ENCODE data around the gene GPN3.

Gene GPN3

DNA sequence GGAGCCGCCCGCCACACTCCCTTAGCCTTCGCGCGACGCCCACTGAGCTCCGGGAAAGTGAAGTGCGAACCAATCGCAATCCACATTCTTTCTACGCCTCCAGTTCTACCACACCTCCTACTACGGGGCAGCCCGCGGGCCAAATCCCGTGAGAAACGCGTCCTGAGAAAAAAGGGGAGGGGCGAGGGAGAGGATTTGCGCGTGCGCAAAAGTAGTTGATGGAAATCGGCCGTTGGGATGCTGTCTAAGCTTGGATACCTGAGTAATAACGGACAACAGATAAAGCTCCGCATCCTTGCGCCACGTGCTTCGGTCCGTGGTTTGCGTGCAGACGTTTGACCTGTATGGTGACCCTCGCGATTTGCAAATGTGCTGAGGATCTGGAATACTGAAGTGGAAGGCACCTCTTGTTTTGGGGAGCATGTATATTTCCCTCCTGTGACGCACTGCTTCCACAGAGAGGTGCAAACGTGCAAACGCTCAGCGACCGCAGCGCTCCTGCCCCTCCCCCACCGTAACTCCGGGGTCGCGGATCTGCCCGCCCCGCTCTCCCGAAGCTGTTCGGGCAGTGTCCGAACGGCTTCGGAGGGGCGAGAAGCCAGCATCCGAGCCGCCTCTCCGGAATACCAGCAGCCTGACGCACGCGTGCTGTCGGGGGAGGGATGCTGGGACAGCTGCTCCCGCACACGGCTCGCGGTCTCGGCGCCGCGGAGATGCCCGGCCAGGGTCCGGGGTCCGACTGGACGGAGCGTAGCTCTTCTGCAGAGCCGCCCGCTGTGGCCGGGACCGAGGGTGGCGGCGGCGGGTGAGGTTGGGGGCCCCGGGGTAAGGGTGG is at the start of gene GPN3, which contains the start of gene FAM216A:
Gene GPN3 (minus strand): TSS at position 44 of the 835 bp plus-strand sequence. CDS start 54 bp downstream, outside the sequence.
Gene FAM216A (plus strand): TSS at position 632 of the 835 bp plus-strand sequence. CDS start 31 bp downstream, at position 663.
- H3K4me3 ChIP-seq (ENCODE audit: control insufficient read depth, low read depth, low read length), result peak within 1 kb of the TSS; percentile 98

DNA sequence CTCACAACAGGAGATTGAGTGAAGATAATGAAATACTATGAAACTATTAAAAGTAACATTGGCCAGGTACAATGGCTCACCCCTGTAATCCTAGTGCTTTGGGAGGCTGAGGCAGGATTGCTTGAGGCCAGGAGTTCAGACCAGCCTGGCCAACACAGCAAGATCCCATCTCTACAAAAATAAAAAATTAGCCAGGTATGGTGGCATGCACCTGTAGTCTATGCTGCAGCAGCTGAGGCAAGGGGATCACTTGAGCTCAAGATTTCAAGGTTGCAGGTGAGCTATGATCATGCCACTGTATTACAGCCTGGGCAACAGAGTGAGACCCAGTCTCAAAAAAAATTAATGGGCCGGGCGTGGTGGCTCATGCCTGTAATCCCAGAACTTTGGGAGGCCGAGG is 48.9 kb upstream of the GPN3 start:
- H3K4me3 ChIP-seq (ENCODE audit: control insufficient read depth, low read depth, low read length), result no peak overlapping the region
- DNase-seq (ENCODE audit: low read depth), result no peak

More for the DNA sequence above, at the start of gene GPN3, which contains the start of gene FAM216A:
- DNase-seq (ENCODE audit: low read depth), result peak; percentile 98
- TF ChIP-seq, protein P1, sequence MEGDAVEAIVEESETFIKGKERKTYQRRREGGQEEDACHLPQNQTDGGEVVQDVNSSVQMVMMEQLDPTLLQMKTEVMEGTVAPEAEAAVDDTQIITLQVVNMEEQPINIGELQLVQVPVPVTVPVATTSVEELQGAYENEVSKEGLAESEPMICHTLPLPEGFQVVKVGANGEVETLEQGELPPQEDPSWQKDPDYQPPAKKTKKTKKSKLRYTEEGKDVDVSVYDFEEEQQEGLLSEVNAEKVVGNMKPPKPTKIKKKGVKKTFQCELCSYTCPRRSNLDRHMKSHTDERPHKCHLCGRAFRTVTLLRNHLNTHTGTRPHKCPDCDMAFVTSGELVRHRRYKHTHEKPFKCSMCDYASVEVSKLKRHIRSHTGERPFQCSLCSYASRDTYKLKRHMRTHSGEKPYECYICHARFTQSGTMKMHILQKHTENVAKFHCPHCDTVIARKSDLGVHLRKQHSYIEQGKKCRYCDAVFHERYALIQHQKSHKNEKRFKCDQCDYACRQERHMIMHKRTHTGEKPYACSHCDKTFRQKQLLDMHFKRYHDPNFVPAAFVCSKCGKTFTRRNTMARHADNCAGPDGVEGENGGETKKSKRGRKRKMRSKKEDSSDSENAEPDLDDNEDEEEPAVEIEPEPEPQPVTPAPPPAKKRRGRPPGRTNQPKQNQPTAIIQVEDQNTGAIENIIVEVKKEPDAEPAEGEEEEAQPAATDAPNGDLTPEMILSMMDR (conservative IDR thresholded peaks at IDR 0.05; ENCODE audit: control insufficient read depth, insufficient read depth, low read depth, low read length), result no peak

GRCh38 chr12:110514363-110514762 is 46.3 kb upstream of the GPN3 start:
- TF ChIP-seq, protein P1 (conservative IDR thresholded peaks at IDR 0.05; ENCODE audit: control insufficient read depth, insufficient read depth, low read depth, low read length), result no peak
- DNase-seq (ENCODE audit: low read depth), result no peak
- H3K4me3 ChIP-seq (ENCODE audit: control insufficient read depth, low read depth, low read length), result no peak overlapping the region

More for the DNA sequence above, 48.9 kb upstream of the GPN3 start:
- TF ChIP-seq, protein P1 (conservative IDR thresholded peaks at IDR 0.05; ENCODE audit: control insufficient read depth, insufficient read depth, low read depth, low read length), result no peak

GRCh38 chr12:110513842-110514241 is 45.8 kb upstream of the GPN3 start:
- TF ChIP-seq, protein P1 (conservative IDR thresholded peaks at IDR 0.05; ENCODE audit: control insufficient read depth, insufficient read depth, low read depth, low read length), result no peak
- DNase-seq (ENCODE audit: low read depth), result no peak
- H3K4me3 ChIP-seq (ENCODE audit: control insufficient read depth, low read depth, low read length), result no peak overlapping the region

DNA sequence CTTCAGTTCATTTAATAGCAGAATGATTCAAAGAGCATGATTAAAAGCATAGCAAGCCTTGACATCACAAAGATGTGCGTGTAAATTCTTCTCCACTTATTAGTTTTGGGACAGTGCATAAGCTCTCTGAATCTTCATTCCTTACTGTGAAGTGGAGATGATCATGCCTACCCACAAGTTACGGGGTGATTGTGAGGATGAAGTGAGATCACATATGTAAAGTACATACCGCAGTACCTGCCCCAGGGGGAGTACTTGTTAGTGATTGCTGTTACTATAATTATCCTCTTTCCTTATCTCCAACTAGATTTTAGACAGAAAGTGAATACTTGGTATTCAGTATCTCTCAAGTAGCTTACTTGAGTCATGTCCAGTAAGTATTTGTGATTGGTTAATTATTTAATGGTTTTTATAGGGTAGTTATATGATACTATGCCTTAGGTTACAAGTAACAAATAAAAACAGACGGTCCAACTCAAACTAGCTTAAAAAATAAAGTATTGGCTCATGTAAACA is 40.1 kb upstream of the GPN3 start:
- DNase-seq (ENCODE audit: low read depth), result no peak
- TF ChIP-seq, protein P1 (conservative IDR thresholded peaks at IDR 0.05; ENCODE audit: control insufficient read depth, insufficient read depth, low read depth, low read length), result no peak
- H3K4me3 ChIP-seq (ENCODE audit: control insufficient read depth, low read depth, low read length), result no peak overlapping the region

DNA sequence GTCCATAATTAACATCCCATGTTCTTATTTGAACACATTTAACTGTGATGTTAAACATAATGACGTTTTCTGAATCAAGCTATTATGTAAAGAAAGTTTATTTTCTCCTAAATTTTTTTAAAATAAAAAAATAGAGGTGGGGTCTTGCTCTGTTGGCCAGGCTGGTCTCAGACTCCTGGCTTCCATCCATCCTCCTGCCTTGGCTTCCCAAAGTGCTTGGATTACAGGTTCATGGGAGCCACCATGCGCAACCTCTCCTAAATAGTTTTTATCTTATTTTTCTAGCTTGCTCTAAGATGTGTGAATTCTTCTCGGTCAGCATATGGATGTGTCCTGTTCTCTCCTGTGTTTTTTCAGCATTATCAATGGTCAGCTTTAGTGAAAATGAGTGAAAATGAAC is 37.3 kb upstream of the GPN3 start:
- TF ChIP-seq, protein P1 (conservative IDR thresholded peaks at IDR 0.05; ENCODE audit: control insufficient read depth, insufficient read depth, low read depth, low read length), result no peak
- no peak for DNase-seq (ENCODE audit: low read depth)

More for the DNA sequence above, 37.3 kb upstream of the GPN3 start:
- H3K4me3 ChIP-seq (ENCODE audit: control insufficient read depth, low read depth, low read length), result no peak overlapping the region
